Neuronal stem cell (in vitro differentiated cells): ENCODE measurements around the gene CD164L2.
"Not testable (repeated sequence)": the region's sequence is repeated elsewhere in the genome, so short reads cannot be mapped to it uniquely, and the experiment has no call there.

Experiments
- DNase-seq: peaks from one replicate; pipeline ENCODE4 v3.0.0-alpha.2; 2013; ENCODE audit warnings: low spot score
- H2AFZ ChIP-seq: one replicate; pipeline ENCODE4 v1.6.1; 2013; ENCODE audit warnings: mild to moderate bottlenecking, low read length, inconsistent platforms
- H2AK5ac ChIP-seq: 2 replicates; pipeline ENCODE4 v1.6.1; 2013; ENCODE audit warnings: low read depth, mild to moderate bottlenecking, inconsistent platforms, low read length, moderate library complexity, mixed read lengths
- H2BK120ac ChIP-seq: 2 replicates; pipeline ENCODE4 v1.6.1; 2013; ENCODE audit warnings: low read depth, mild to moderate bottlenecking, inconsistent platforms, low read length, moderate library complexity, mixed read lengths
- H2BK12ac ChIP-seq: one replicate; pipeline ENCODE4 v1.6.1; 2013; ENCODE audit warnings: low read length, inconsistent platforms
- H2BK15ac ChIP-seq: 2 replicates; pipeline ENCODE4 v1.6.1; 2013; ENCODE audit warnings: mild to moderate bottlenecking, low read length, inconsistent platforms, mixed read lengths
- H2BK5ac ChIP-seq: one replicate; pipeline ENCODE4 v1.6.1; 2013; ENCODE audit warnings: inconsistent platforms, mild to moderate bottlenecking, low read length, moderate library complexity
- H3K14ac ChIP-seq: one replicate; pipeline ENCODE4 v1.6.1; 2013; ENCODE audit warnings: low read length, inconsistent platforms
- H3K18ac ChIP-seq: 2 replicates; pipeline ENCODE4 v1.6.1; 2013; ENCODE audit warnings: low read length, inconsistent platforms
- H3K23ac ChIP-seq: 2 replicates; pipeline ENCODE4 v1.6.1; 2013; ENCODE audit warnings: low read depth, mild to moderate bottlenecking, mixed read lengths, low read length, inconsistent platforms; ENCODE audit not compliant: poor library complexity
- H3K27ac ChIP-seq: replicated peaks from 3 replicates; pipeline ENCODE4 v1.5.1; 2013; ENCODE audit warnings: low read length, inconsistent platforms
- H3K27me3 ChIP-seq, 3 experiments: 2 replicates each; pipeline ENCODE4 v1.6.1; 2013; ENCODE audit warnings: low read length in 3 of 3, mild to moderate bottlenecking in 2 of 3, inconsistent platforms in 1 of 3, low read depth in 1 of 3, mixed read lengths in 1 of 3, moderate library complexity in 1 of 3; ENCODE audit not compliant: control insufficient read depth in 3 of 3, insufficient read depth in 3 of 3
- H3K36me3 ChIP-seq, 2 donors: replicated peaks in 1 of 2; 2 replicates each; pipeline ENCODE4 v1.6.1; 2013; ENCODE audit warnings: low read length in 2 of 2; ENCODE audit not compliant: control insufficient read depth in 2 of 2, insufficient read depth in 2 of 2
- H3K4ac ChIP-seq: 2 replicates; pipeline ENCODE4 v1.6.1; 2013; ENCODE audit warnings: inconsistent platforms, mild to moderate bottlenecking, low read length, moderate library complexity
- H3K4me1 ChIP-seq, 2 donors: 1 replicate in 1 of 2; 2 replicates in 1 of 2; pipeline ENCODE4 v1.6.1; 2013; ENCODE audit warnings: low read length in 2 of 2, low read depth in 1 of 2; ENCODE audit not compliant: control insufficient read depth in 2 of 2, insufficient read depth in 1 of 2
- H3K4me2 ChIP-seq: one replicate; pipeline ENCODE4 v1.6.1; 2013; ENCODE audit warnings: mild to moderate bottlenecking, low read length, inconsistent platforms; ENCODE audit not compliant: insufficient read depth, poor library complexity, severe bottlenecking
- H3K4me3 ChIP-seq, 2 donors: 2 replicates each; pipeline ENCODE4 v1.5.1; 2013; ENCODE audit warnings: low read length in 2 of 2, mild to moderate bottlenecking in 2 of 2, inconsistent platforms in 1 of 2, moderate library complexity in 1 of 2
- H3K79me1 ChIP-seq: one replicate; pipeline ENCODE4 v1.6.1; 2013; ENCODE audit warnings: low read depth, mild to moderate bottlenecking, inconsistent platforms, low read length, moderate library complexity
- H3K9ac ChIP-seq: one replicate; pipeline ENCODE4 v1.6.1; 2013; ENCODE audit warnings: mild to moderate bottlenecking, low read depth, low read length, inconsistent platforms; ENCODE audit not compliant: poor library complexity
- H3K9me3 ChIP-seq, 2 donors: replicated peaks in 1 of 2; 2 replicates each; pipeline versions ENCODE3 to v1.6.1; 2013; ENCODE audit warnings: low read length in 2 of 2, mild to moderate bottlenecking in 2 of 2, inconsistent platforms in 1 of 2, low read depth in 1 of 2, mixed read lengths in 1 of 2, moderate library complexity in 1 of 2; ENCODE audit not compliant: control insufficient read depth in 2 of 2, insufficient read depth in 1 of 2
- H4K8ac ChIP-seq: one replicate; pipeline ENCODE4 v1.6.1; 2013; ENCODE audit warnings: low read depth, mild to moderate bottlenecking, inconsistent platforms, low read length, moderate library complexity
- H4K91ac ChIP-seq: one replicate; pipeline ENCODE4 v1.6.1; 2013; ENCODE audit warnings: low read length, low read depth, mild to moderate bottlenecking, inconsistent platforms; ENCODE audit not compliant: poor library complexity
- WGBS, 2 donors: extraction: QIAGEN DNeasy Blood & Tissue Kit; methylation state at CpG; one replicate each; pipeline ENCODE4 v1.1.7; 2013; ENCODE audit warnings: missing lambda C conversion rate in 2 of 2, mixed read lengths in 1 of 2; ENCODE audit not compliant: insufficient read length in 2 of 2, insufficient replicate concordance in 1 of 2; ENCODE audit errors: extremely low coverage in 2 of 2; 5-methylcytosine and 5-hydroxymethylcytosine counted together

Gene CD164L2

GRCh38 chr1:27405598-27406361, 22.6 kb upstream of the CD164L2 start:
- not testable (repeated sequence) for H3K79me1 ChIP-seq, H3K4me3 ChIP-seq, H3K9me3 ChIP-seq, H2BK120ac ChIP-seq, DNase-seq, H3K4me2 ChIP-seq, H2BK12ac ChIP-seq, H3K14ac ChIP-seq, H3K27me3 ChIP-seq, H2AFZ ChIP-seq, H4K8ac ChIP-seq
- Histone ChIP-seq H3K18ac (peak overlapping the region; percentile 91), H3K4me1 (peaks cover 21 to 40% of the 10 kb centered on the region in 2 donors), H3K23ac (peak overlapping the region; percentile 26), H2AK5ac (peak overlapping the region; percentile 98), H2BK5ac (peak overlapping the region; percentile 76), H4K91ac (peak overlapping the region; percentile 88), H3K36me3 (peaks cover 9 to 50% of the 10 kb centered on the region in 2 donors), H3K27ac (peak overlapping the region; percentile 100), H3K4ac (peak overlapping the region; percentile 99), H2BK15ac (peak overlapping the region; percentile 86), H3K9ac (peak overlapping the region; percentile 80)
- no CpG with 5 or more reads among the region's 18 CpGs for WGBS, 2 donors

GRCh38 chr1:27405074-27405473, 21.9 kb upstream of the CD164L2 start:
- Histone ChIP-seq H2BK120ac (peak overlapping the region; percentile 69), H3K36me3 (peaks cover 9 to 43% of the 10 kb centered on the region in 2 donors), H3K79me1 (no peaks in the 10 kb centered on the region), H3K23ac (peak overlapping the region; percentile 82), H3K9ac (no peak overlapping the region), H4K8ac (no peak overlapping the region), H2BK12ac (peak overlapping the region; percentile 66), H3K4me2 (no peak overlapping the region), H3K4ac (no peak overlapping the region), H3K18ac (peak overlapping the region; percentile 89), H3K9me3 (no peaks in the 10 kb centered on the region), H3K4me3 (no peak overlapping the region), H3K14ac (peak overlapping the region; percentile 67), H2BK15ac (peak overlapping the region; percentile 70), H2AFZ (no peak overlapping the region), H2BK5ac (peak overlapping the region; percentile 87), H2AK5ac (peak overlapping the region; percentile 93), H3K4me1 (peaks cover 21 to 45% of the 10 kb centered on the region in 2 donors), H3K27ac (peak overlapping the region; percentile 100), H3K27me3 (no peaks in the 10 kb centered on the region), H4K91ac (peak overlapping the region; percentile 60)
- DNase-seq, result no peak
- no CpG with 5 or more reads among the region's 13 CpGs for WGBS, 2 donors

GRCh38 chr1:27403931-27404330, 20.8 kb upstream of the CD164L2 start:
- H3K14ac ChIP-seq, result no peak overlapping the region
- H3K79me1 ChIP-seq, result no peaks in the 10 kb centered on the region
- H3K4me3 ChIP-seq, result no peak overlapping the region
- no peak overlapping the region for H2BK12ac ChIP-seq
- DNase-seq, result no peak
- no peaks in the 10 kb centered on the region for H3K9me3 ChIP-seq
- H3K4me2 ChIP-seq, result no peak overlapping the region
- no peak overlapping the region for H2BK5ac ChIP-seq
- H2BK15ac ChIP-seq, result no peak overlapping the region
- peak overlapping the region; percentile 2 for H4K91ac ChIP-seq
- peak overlapping the region; percentile 93 for H2AK5ac ChIP-seq
- H3K23ac ChIP-seq, result no peak overlapping the region
- H3K27me3 ChIP-seq, result no peaks in the 10 kb centered on the region
- H3K36me3 ChIP-seq, result peaks cover 9 to 34% of the 10 kb centered on the region in 2 donors
- peaks cover 26 to 54% of the 10 kb centered on the region in 2 donors for H3K4me1 ChIP-seq
- H4K8ac ChIP-seq, result no peak overlapping the region
- H2AFZ ChIP-seq, result no peak overlapping the region
- no peak overlapping the region for H3K27ac ChIP-seq
- no peak overlapping the region for H3K4ac ChIP-seq
- no peak overlapping the region for H2BK120ac ChIP-seq
- no peak overlapping the region for H3K9ac ChIP-seq
- peak overlapping the region; percentile 81 for H3K18ac ChIP-seq

GRCh38 chr1:27403065-27403726, 20.1 kb upstream of the CD164L2 start:
- Histone ChIP-seq H3K27me3 (no peaks in the 10 kb centered on the region), H3K18ac (peak overlapping the region; percentile 55), H3K4ac (no peak overlapping the region), H4K91ac (peak overlapping the region; percentile 2), H4K8ac (no peak overlapping the region), H2AFZ (no peak overlapping the region), H3K79me1 (no peaks in the 10 kb centered on the region), H2BK5ac (no peak overlapping the region), H3K4me2 (no peak overlapping the region), H3K27ac (no peak overlapping the region), H3K23ac (no peak overlapping the region), H3K9ac (peak overlapping the region; percentile 25), H2BK120ac (no peak overlapping the region), H3K14ac (no peak overlapping the region), H3K4me1 (peaks cover 32 to 61% of the 10 kb centered on the region in 2 donors), H3K9me3 (no peaks in the 10 kb centered on the region), H3K4me3 (no peak overlapping the region), H2BK15ac (peak overlapping the region; percentile 44), H2AK5ac (peak overlapping the region; percentile 93), H3K36me3 (peaks cover 7 to 27% of the 10 kb centered on the region in 2 donors), H2BK12ac (no peak overlapping the region)
- WGBS, 2 donors, result no CpG with 5 or more reads among the region's 24 CpGs
- no peak for DNase-seq
